Measurements from ENCODE around the gene TICAM1.
"Not testable (repeated sequence)": the region's sequence is repeated elsewhere in the genome, so short reads cannot be mapped to it uniquely, and the experiment has no call there.

Gene TICAM1

DNA sequence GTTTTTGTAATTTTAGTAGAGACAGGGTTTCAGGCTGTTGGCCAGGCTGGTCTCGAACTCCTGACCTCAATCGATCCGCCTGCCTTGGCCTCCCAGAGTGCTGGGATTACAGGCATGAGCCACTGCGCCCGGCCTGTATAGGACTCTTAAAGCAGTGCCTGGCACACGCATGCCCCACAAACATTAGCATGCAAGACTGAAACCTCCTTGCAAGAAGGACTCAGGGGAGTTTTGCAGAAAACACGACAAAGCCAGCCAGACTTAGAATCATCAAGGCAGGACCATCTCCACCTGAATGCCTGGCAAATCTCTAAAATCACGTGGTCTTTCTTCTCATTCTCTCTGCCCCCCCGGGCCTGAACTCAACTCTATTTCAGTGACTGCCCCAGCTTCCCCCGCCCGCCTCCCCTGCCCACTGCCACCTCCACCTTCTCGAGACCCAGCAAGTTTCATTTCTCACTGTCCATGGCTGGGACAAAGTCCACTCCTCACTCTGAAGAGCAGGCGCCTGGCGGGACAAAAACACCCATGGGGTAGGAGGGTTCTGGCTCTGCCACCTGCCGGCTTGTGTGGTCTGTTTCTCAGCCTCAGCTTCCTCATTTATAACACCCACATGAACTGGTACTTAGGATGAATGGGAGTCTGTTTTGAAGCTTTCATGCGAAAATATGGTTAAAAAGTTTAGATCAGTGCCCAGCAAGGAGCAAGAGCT lies 2.4 kb downstream of the TICAM1 start:
- Mint-ChIP-seq H3K27me3 (no peaks in the 10 kb centered on the region), H3K4me1 (peaks cover 24 to 40% of the 10 kb centered on the region in 2 donors), H3K4me3 (peak overlapping the region; percentile 74 to 78), H3K27ac (peak overlapping the region; percentile 77), H3K36me3 (peaks cover 15 to 27% of the 10 kb centered on the region in 2 donors), H3K9me3 (no peaks in the 10 kb centered on the region)
- DNase-seq (peak; percentile 33), ATAC-seq (replicated peaks) (peak; percentile 74 to 75)

DNA sequence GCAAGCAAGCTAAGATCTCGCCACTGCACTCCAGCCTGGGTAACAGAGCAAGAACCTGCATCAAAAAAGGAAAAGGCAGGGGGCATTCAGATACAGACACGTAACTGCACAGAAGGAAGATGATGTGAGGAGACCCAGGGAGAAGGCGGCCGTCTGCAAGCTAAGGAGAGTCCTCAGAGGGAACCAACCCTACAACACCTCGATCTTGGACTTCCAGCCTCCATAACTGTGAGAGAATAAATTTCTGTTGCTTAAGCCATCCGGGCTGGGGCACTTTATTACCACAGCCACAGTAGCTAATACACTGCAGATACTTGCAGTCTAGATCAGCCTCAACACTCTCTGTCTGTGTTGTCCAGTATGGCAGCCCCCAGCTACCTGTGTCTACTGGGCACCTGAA lies 7.9 kb downstream of the TICAM1 start:
- no peak overlapping the region for H3K27ac Mint-ChIP-seq
- no peak for ATAC-seq (replicated peaks)
- peaks cover 20 to 34% of the 10 kb centered on the region in 2 donors for H3K36me3 Mint-ChIP-seq
- H3K9me3 Mint-ChIP-seq, result peaks cover 0 to 2% of the 10 kb centered on the region in 2 donors
- H3K4me3 Mint-ChIP-seq, result no peak overlapping the region
- peaks cover 10 to 20% of the 10 kb centered on the region in 2 donors for H3K4me1 Mint-ChIP-seq
- DNase-seq, result no peak
- H3K27me3 Mint-ChIP-seq, result no peaks in the 10 kb centered on the region

DNA sequence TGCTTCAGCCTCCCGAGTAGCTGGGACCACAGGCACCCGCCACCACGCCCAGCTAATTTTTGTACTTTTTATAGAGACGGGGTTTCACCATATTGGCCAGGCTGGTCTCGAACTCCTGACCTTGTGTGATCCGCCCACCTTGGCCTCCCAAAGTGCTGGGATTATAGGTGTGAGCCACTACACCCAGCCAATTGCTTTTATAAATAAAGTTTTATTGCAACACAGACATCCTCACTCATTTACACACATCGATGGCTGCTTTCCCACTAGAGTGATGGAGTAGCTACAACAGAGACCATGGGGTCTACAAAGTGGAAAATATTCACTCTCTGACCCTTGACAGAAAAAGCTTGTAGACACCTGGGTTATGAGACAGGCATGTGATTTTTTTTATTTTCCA lies 9.2 kb downstream of the TICAM1 start:
- ATAC-seq (replicated peaks); H3K4me3 Mint-ChIP-seq; DNase-seq; H3K27me3 Mint-ChIP-seq; H3K27ac Mint-ChIP-seq; H3K9me3 Mint-ChIP-seq: not testable (repeated sequence)
- peaks cover 7 to 15% of the 10 kb centered on the region in 2 donors for H3K4me1 Mint-ChIP-seq
- peaks cover 29 to 38% of the 10 kb centered on the region in 2 donors for H3K36me3 Mint-ChIP-seq

DNA sequence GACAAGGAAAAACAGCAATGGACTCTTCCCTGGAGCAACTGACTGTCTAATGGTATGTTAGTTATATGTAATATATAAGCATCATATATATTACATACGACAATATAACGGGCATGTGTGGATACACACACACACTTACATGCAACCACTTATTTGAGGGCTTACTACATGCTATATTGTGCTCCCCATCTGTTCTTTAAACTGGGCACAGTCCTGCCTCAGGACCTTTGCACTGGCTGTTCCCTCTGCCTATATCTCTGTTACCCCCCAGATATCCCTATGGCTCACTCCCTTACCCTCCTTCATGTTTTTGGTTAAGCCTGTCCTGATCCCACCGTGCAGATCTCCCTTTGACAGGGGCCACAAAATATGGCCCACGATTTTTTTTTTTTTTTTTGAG lies 10.2 kb downstream of the TICAM1 start:
- Mint-ChIP-seq H3K27ac (no peak overlapping the region), H3K9me3 (peaks cover 0 to 2% of the 10 kb centered on the region in 2 donors), H3K4me3 (no peak overlapping the region), H3K27me3 (no peaks in the 10 kb centered on the region), H3K4me1 (peaks cover 9 to 24% of the 10 kb centered on the region in 2 donors), H3K36me3 (peaks cover 39 to 48% of the 10 kb centered on the region in 2 donors)
- ATAC-seq (replicated peaks) (no peak), DNase-seq (no peak)

DNA sequence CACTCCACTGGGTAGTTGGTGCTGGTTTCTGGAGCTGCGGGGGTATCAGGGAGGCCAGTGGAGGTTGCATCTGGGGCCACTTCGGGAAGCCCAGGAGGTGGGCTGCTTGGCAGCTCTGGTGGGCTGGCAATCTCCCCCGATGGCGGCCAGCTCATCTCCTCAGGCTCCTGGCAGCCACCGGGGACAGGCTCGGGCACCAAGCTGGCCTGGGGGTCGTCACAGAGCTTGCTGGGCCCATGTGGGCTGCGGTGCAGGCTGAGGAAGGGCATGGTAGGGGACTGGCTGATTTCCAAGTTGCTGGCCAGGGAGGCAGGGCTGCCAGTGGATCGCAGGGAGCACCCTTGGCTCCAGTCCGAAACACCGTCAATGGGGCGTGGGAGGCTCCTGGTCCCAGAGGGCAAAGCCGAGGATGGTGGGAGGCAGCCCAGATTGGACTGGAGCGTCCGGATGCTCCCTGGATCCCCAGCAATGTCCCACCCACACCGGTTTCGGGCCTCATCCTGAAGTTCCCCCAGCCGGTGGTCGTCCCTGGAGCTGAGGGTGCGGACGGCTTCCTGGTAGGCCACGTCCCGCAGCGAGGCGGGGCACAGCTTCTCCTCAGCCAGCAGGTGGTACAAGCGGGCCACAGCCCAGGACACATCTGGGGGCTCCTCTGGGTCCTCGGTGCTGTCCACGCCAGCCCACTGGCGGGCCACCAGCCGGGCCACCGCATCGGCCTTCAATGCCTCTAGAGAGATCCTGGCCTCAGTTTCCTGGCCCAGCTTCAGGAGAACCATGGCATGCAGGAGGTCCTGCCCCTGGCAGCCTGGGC lies 13.8 kb downstream of the TICAM1 start:
- Mint-ChIP-seq H3K27me3 (no peaks in the 10 kb centered on the region), H3K36me3 (peaks cover 42 to 50% of the 10 kb centered on the region in 2 donors), H3K4me3 (no peak overlapping the region), H3K9me3 (peaks cover 5 to 7% of the 10 kb centered on the region in 2 donors), H3K4me1 (peaks cover 16 to 39% of the 10 kb centered on the region in 2 donors), H3K27ac (no peak overlapping the region)
- DNase-seq (no peak), ATAC-seq (replicated peaks) (no peak)

DNA sequence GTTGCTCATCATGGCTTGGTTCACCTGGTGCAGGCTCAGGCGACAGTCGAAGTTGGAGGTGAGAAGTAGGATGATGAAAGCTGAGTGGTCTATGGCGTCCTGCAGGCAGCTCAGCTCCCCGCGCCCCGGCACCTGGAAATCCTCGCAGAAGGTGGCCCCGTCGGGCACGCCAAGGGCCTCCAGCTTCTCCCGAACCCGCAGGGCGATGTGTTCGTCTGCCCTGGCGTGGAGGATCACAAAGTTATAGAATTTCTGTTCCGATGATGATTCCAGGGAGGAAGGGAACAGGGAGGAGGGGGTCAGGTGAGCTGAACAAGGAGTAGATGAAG lies 14.6 kb downstream of the TICAM1 start:
- no peak overlapping the region for H3K4me3 Mint-ChIP-seq
- H3K27me3 Mint-ChIP-seq, result no peaks in the 10 kb centered on the region
- H3K4me1 Mint-ChIP-seq, result peaks cover 16 to 37% of the 10 kb centered on the region in 2 donors
- H3K27ac Mint-ChIP-seq, result peak overlapping the region; percentile 25
- H3K36me3 Mint-ChIP-seq, result peaks cover 37 to 46% of the 10 kb centered on the region in 2 donors
- ATAC-seq (replicated peaks) (no peak), DNase-seq (no peak)
- H3K9me3 Mint-ChIP-seq, result peaks cover 5 to 7% of the 10 kb centered on the region in 2 donors

DNA sequence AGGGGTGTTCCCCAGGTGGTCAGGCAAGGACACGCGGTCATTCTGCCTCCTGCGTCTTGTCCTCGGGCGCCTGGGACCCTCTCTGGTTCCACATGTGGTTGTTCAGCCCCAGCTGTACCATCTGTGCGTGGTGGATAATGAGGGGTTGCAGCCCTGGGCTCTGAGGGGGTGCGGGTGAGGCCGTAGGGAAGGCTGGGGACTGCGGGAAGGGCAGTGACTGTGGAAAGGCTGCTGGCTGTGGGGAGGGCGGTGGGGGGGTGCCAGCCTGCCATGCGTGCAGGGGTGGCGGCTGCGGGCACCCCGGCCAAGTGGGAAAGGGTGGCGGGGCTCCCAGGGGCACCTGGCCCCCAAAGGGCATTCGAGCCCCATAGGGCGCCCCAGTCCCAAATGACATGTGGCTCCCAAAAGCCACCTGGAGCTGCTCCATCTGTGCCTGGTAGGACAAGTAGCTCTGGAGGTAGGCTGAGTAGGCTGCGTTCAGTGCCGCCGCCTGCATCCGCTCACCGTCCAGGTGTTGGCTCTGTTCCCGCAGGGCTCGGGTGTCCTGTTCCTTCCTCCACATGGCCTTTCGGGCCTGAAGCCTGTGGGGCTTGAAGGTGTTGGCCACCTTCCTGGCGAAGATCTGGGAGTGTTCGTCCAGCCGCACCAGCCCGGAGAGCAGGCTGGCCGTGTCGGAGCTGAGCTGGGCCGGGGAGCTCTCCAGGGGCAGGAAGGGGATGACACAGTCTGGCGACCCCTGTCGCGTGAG lies 15.1 kb downstream of the TICAM1 start:
- Mint-ChIP-seq H3K4me1 (peaks cover 20 to 42% of the 10 kb centered on the region in 2 donors), H3K9me3 (peaks cover 5% of the 10 kb centered on the region in 2 donors), H3K4me3 (no peak overlapping the region), H3K27me3 (no peaks in the 10 kb centered on the region), H3K36me3 (peaks cover 35 to 43% of the 10 kb centered on the region in 2 donors), H3K27ac (peak overlapping the region; percentile 82)
- ATAC-seq (replicated peaks) (no peak), DNase-seq (no peak)

DNA sequence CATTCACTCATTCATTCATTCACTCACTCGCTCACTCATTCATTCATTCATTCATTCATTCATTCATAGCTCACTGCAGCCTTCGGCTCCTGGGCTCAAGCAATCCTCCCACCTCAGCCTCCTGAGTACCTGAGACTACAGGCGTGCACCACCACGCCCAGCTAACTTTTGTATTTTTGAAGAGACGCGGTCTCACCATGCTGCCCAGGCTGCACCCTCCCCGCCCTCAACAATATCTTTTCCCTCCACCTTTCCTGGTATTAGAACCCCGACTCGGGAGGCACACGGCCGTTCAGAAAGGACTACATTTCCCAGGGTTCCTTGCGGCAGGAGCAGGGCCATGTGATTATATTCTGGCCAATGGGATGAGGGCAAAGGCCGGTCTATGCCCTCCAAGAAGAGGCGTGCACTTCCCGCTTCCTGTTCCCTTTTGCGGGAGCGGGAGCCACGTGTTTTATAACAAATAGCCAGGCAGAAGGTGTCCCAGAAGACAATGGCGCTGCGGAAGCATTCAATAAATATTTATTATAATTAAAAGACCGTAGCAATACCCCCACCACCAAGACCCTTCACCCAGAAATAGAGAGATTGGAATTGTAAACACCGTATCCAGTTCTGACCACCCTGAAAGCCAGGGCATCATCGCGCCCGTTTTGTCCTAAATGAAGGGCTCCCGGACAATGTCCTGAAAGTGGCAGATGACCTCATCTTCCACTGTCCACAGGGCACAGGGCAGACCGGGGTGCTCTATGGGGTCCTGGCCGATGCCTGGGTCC lies 15.9 kb downstream of the TICAM1 start:
- Mint-ChIP-seq H3K4me3 (peak overlapping the region; percentile 83 to 84), H3K4me1 (peaks cover 23 to 49% of the 10 kb centered on the region in 2 donors), H3K27me3 (no peaks in the 10 kb centered on the region), H3K36me3 (peaks cover 32 to 41% of the 10 kb centered on the region in 2 donors), H3K27ac (peak overlapping the region; percentile 86), H3K9me3 (peaks cover 5% of the 10 kb centered on the region in 2 donors)
- peak; percentile 72 for DNase-seq
- peak; percentile 87 to 90 for ATAC-seq (replicated peaks)

DNA sequence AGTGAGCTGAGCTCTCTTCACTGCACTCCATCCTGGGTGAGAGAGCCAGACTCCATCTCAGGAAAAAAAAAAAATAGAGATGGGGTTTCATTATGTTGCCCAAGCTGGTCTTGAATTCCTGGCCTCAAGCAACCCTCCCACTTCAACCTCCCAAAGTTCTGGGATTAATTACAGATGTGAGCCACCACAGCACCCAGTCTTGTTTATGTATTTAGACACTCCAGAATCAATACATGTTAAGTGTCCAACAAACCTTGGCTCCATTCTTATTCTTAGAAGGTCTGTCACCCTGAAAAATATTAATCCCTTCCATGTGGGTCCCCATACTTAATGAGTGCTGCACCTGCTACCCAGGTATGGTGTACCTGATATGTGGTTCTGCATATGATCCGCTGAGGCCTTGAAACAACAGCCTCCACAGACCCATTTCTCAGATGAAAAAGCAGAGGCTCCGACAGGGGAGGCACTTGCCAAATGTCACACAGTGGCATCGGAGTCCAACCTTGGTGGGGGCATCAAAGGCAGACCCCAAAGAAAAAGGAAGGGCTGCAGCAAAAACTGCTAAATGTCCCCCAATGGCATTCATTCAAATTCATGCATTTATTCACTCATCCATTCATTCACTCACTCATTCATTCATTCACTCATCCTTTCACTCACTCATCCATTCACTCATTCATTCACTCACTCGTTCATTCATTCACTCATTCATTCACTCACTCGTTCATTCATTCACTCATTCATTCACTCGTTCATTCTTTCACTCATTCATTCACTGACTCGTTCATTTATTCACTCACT lies 16.7 kb downstream of the TICAM1 start:
- ATAC-seq (replicated peaks) (no peak), DNase-seq (no peak)
- Mint-ChIP-seq H3K4me1 (peaks cover 23 to 53% of the 10 kb centered on the region in 2 donors), H3K9me3 (peaks cover 5% of the 10 kb centered on the region in 2 donors), H3K4me3 (peak overlapping the region; percentile 83 to 84), H3K27ac (peak overlapping the region; percentile 86), H3K36me3 (peaks cover 32 to 39% of the 10 kb centered on the region in 2 donors), H3K27me3 (no peaks in the 10 kb centered on the region)

DNA sequence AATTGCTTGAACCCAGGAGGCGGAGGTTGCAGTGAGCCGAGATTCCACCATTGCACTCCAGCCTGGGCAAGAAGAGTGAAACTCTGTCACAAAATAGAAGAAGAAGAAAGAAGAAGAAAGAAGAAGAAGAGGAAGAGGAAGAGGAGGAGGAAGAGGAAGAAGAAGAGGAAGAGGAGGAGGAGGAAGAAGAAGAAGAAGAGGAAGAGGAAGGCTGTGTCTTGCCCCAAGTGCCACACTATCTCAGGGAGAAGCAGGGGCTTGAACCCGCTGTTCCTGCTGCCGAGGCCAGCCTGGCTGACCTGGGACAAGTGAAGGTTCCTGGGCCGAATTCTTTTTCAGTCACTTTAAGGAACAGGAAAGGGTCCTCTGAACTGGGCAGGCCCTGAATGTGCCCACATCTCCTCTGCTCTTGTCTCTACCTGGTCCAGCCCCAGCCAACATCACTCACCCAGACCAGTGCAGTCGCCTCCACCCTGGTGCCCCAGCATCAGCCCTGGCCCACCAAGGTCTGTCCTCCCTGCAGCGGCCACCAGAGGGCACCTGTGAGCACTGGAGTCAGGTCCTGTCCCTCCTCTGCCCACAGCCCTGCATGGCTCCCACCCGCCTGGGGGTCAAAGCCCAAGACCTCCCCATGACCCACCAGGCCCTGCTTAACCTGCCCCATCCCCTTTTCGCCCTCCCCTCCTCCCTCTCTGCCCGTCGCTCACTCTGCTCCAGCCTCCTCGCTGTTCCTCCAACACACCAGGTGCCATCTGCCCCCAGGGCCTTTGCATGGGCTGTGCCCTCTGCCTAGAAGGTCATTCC lies 20.0 kb downstream of the TICAM1 start:
- Mint-ChIP-seq H3K27me3 (no peaks in the 10 kb centered on the region), H3K27ac (peak overlapping the region; percentile 82), H3K9me3 (peaks cover 5% of the 10 kb centered on the region in 2 donors), H3K4me1 (peaks cover 23 to 54% of the 10 kb centered on the region in 2 donors), H3K36me3 (peaks cover 13 to 16% of the 10 kb centered on the region in 2 donors), H3K4me3 (peak overlapping the region in 1 of 2 donors; percentile 25)
- DNase-seq (peak; percentile 77), ATAC-seq (replicated peaks) (peak; percentile 80)

DNA sequence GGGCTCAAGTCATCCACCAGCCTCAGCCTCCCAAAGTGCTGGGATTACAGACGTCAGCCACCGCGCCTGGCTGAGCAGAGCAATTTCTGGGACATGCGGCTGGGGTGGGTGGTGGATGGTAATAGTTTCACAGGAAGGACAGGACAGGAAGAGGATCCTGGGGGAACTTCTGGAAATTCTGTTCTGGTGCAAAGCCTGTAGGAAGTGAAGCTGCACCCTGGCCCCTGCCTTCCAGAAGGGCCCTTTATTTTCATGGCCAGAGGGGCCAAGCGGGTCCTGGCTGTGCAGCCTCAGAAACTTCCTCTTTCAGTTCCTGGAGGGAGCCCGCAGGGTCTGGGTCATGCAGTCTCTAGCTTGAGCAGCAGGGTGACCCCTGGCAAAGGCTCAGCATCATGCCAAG lies 24.3 kb downstream of the TICAM1 start:
- H3K27ac Mint-ChIP-seq, result no peak overlapping the region
- ATAC-seq (replicated peaks) (peak; percentile 33 to 50), DNase-seq (no peak)
- no peaks in the 10 kb centered on the region for H3K9me3 Mint-ChIP-seq
- no peaks in the 10 kb centered on the region for H3K27me3 Mint-ChIP-seq
- no peaks in the 10 kb centered on the region for H3K36me3 Mint-ChIP-seq
- peaks cover 14 to 41% of the 10 kb centered on the region in 2 donors for H3K4me1 Mint-ChIP-seq
- no peak overlapping the region for H3K4me3 Mint-ChIP-seq

DNA sequence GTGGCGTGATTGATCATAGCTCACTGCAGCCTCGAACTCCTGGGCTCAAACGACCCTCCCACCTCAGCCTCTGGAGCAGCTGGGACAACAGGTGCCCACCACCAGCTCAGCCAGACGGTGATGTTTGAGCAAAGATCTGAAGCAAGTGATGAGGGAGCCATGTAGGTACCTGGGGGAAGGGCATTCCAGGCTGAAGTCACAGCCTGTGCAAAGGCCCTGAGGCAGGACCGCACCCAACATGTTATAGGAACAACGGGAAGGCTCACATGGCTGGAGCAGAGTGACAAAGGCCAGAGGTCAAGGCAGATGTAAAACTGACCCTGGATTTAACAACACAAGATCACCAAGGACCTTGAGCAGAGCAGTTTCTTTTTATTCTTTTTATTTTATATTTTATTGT lies 25.1 kb downstream of the TICAM1 start:
- DNase-seq, result no peak
- Mint-ChIP-seq H3K4me1 (peaks cover 8 to 33% of the 10 kb centered on the region in 2 donors), H3K9me3 (no peaks in the 10 kb centered on the region), H3K27me3 (no peaks in the 10 kb centered on the region), H3K27ac (no peak overlapping the region), H3K36me3 (no peaks in the 10 kb centered on the region), H3K4me3 (no peak overlapping the region)
- ATAC-seq (replicated peaks), result no peak

Measured in stimulated activated naive B cell treated with anti-CD40 and anti-IgM and Interleukin-4, amounts not matched to agents 10 μg/mL and 1 μg/mL and 100 μg/mL, for 72 hours (primary cell).